ENCODE measurements around the gene CTDSP1.

Gene CTDSP1

GRCh38 chr2:218432676-218433365 lies 33.2 kb downstream of the CTDSP1 start:
- TF ChIP-seq, protein P1, sequence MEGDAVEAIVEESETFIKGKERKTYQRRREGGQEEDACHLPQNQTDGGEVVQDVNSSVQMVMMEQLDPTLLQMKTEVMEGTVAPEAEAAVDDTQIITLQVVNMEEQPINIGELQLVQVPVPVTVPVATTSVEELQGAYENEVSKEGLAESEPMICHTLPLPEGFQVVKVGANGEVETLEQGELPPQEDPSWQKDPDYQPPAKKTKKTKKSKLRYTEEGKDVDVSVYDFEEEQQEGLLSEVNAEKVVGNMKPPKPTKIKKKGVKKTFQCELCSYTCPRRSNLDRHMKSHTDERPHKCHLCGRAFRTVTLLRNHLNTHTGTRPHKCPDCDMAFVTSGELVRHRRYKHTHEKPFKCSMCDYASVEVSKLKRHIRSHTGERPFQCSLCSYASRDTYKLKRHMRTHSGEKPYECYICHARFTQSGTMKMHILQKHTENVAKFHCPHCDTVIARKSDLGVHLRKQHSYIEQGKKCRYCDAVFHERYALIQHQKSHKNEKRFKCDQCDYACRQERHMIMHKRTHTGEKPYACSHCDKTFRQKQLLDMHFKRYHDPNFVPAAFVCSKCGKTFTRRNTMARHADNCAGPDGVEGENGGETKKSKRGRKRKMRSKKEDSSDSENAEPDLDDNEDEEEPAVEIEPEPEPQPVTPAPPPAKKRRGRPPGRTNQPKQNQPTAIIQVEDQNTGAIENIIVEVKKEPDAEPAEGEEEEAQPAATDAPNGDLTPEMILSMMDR (IDR thresholded peaks at IDR 0.05; ENCODE audit: control extremely low read depth, extremely low read depth, low read depth, missing control alignments): no peak
- CTCF ChIA-PET: interaction anchor here (1.0 kb wide), 1 partner anchor 76 kb away, joined by 3 read pairs; the partner anchor contains the start of gene CATIP
- POLR2A ChIA-PET: no interaction called here
- no peak for DNase-seq (ENCODE audit: extremely low spot score)

GRCh38 chr2:218434456-218434855 lies 34.8 kb downstream of the CTDSP1 start:
- POLR2A ChIA-PET: no interaction called here
- no peak for DNase-seq (ENCODE audit: extremely low spot score)
- CTCF ChIA-PET: interaction anchor here (1.1 kb wide), 1 partner anchor 20 kb away, joined by 3 read pairs; no protein-coding TSS in a partner anchor
- TF ChIP-seq, protein P1 (IDR thresholded peaks at IDR 0.05; ENCODE audit: control extremely low read depth, extremely low read depth, low read depth, missing control alignments): no peak

GRCh38 chr2:218435003-218435982 lies 35.6 kb downstream of the CTDSP1 start:
- CTCF ChIA-PET: no interaction called here
- POLR2A ChIA-PET: no interaction called here
- DNase-seq (ENCODE audit: extremely low spot score): peak; percentile 6
- TF ChIP-seq, protein P1 (IDR thresholded peaks at IDR 0.05; ENCODE audit: control extremely low read depth, extremely low read depth, low read depth, missing control alignments): no peak

GRCh38 chr2:218436992-218437391 lies 37.3 kb downstream of the CTDSP1 start:
- TF ChIP-seq, protein P1 (IDR thresholded peaks at IDR 0.05; ENCODE audit: control extremely low read depth, extremely low read depth, low read depth, missing control alignments): no peak
- ChIA-PET POLR2A (no interaction called here), CTCF (no interaction called here)
- peak; percentile 5 for DNase-seq (ENCODE audit: extremely low spot score)

DNA sequence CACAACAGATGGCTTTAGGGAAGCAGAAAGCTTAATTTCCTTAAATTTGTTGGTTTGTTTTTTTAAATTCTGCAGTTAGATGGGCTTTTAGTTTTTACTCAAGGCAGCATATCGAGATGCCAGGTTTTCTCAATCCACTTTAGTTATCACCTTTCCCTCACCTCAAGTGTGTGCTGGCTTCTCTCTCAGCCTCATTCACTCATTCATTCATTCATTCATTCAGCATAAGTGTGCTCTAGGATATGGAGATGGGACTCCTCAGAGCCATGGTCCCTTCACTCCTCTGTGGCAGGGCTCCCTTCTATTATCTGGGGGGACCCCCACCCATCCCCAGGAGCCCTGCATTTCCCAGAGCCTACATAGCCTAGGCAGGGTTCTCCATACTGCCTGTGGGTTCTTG lies 38.3 kb downstream of the CTDSP1 start:
- POLR2A ChIA-PET: no interaction called here
- peak; percentile 11 for DNase-seq (ENCODE audit: extremely low spot score)

DNA sequence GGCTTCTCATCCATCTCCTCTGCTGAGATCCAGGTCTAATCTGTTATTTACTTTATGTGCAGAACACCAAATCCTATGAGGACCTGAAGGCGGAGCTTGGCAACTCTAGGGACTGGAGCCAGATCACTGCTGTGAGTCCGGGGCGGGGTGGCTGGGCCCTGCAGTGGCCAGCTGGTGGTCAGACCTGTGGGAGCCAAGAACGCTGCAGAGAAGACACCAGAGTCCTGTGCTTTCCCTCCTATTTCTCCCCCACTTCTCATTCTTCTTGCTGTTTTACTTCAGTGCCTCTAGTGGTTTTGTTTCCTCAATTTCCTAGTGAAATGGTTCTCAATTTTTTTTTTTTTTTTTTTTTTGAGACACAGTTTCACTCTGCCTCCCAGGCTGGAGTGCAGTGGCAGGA lies 38.9 kb downstream of the CTDSP1 start:
- TF ChIP-seq, protein P1 (IDR thresholded peaks at IDR 0.05; ENCODE audit: control extremely low read depth, extremely low read depth, low read depth, missing control alignments): no peak
- peak; percentile 24 for DNase-seq (ENCODE audit: extremely low spot score)
- ChIA-PET POLR2A (no interaction called here), CTCF (interaction anchor here (1.1 kb wide), 1 partner anchor 293 kb away, joined by 3 read pairs; no protein-coding TSS in a partner anchor)

More for the DNA sequence above, 38.3 kb downstream of the CTDSP1 start:
- TF ChIP-seq, protein P1 (IDR thresholded peaks at IDR 0.05; ENCODE audit: control extremely low read depth, extremely low read depth, low read depth, missing control alignments): no peak
- CTCF ChIA-PET: no interaction called here

Measured in GM10248 (cell line).